Activated T-cell treated with anti-CD3 and anti-CD28 coated beads for 4 hours (primary cell): ENCODE results near the gene TBX2.
"Not testable (repeated sequence)": the region's sequence is repeated elsewhere in the genome, so short reads cannot be mapped to it uniquely, and the experiment has no call there.

Experiments
- DNase-seq: peaks from one replicate; pipeline ENCODE4 v3.0.0-alpha.2; 2020

The TBX2 gene

DNA sequence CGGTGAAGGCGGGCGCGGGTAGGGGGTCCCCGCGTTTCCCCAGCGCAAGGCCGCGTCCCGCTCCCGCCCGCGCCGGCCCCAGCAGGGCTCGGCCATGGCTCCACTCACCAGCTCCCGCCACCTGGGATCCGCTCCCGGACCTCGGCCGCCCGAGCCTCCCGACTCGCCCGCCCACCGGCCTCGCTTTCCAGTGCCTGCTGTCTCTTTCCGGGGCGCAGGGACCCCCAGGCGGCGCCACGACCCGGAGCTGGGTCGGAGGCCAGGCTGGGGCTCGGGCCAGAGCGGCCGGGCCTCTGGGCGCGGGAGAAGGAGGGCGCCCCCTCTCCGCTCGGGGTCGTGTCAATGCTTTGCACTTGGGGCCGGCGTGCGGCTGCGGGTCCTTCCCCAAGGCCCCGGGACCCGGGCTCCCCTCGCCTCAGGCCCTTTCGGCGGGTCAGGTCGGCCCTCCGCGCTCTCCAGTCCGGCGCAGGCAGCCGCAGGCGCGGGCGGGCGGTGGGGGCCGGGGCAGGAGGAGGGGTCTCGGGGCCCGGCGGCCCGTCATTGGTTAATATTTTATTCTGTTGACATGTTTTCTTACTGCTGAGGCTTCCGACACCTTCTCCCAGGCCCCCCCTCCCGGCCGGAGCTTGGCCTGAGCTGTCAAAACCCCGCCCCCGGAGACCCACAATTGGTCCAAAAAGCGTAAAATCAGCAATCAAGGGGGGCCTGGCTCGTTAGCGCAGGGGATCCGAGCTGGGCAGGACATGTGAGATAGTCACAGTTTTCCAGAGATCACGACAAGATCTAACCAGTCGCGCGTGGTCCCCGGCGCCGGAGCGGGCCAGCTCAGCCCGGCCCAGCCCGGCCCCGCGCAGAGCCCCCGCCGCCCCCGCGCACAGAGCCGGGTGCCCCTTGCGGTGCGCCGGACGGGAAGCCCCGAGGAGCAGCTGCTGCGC is at the start of gene TBX2:
Gene TBX2, plus strand, starts transcription at position 713 of the 935 bp plus-strand sequence. CDS start 334 bp downstream, outside the sequence.
- DNase-seq, result no peak

DNA sequence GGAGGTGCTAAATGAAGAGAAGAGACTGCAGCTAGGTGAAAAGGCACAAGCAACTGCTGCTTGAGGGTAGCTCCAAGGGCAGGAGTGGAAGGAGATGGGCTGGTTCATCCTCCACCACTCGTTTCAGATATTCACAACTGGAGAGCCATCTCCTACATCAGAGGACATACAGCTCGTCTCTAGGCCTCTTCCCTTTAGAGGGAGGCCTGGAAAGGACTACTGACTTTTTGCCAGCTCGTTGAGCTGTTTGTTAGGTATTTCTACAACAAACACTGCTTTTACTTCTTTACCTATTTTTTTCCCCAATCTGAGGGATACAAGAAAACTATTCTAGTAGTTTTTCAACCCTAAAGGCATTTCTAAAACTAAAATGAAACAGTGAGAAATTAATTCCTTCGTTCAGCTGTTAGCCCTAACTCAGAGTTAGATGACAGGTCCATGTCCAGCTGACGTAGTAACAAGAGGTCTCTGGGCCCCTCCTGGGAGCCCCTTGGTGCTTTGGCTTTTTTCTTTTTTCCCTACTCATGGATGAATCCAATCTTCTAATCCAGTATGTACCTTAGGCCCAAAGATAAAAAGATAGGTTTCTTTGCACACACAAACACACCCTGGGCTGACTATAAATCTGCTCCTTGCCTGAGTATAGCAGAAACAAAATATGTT is 47.8 kb upstream of the TBX2 start:
- DNase-seq, result no peak

DNA sequence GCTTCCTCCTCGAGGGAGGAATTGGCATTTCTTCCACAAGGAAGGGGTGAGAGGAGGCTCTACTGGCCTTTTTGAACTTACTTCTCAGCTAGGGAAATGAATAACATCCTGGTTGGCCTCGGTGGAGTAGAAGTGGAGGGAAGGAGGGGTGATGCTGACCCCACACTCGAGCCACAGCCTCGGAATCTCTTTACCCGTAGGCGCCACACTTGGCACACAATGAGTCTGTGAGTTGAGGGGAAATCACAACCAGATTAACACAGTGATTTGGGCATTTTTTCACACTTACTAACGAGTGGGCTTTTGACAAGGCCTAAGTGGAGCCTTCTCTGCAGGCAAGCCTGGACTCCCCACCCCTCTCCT is 47.3 kb upstream of the TBX2 start:
- no peak for DNase-seq

DNA sequence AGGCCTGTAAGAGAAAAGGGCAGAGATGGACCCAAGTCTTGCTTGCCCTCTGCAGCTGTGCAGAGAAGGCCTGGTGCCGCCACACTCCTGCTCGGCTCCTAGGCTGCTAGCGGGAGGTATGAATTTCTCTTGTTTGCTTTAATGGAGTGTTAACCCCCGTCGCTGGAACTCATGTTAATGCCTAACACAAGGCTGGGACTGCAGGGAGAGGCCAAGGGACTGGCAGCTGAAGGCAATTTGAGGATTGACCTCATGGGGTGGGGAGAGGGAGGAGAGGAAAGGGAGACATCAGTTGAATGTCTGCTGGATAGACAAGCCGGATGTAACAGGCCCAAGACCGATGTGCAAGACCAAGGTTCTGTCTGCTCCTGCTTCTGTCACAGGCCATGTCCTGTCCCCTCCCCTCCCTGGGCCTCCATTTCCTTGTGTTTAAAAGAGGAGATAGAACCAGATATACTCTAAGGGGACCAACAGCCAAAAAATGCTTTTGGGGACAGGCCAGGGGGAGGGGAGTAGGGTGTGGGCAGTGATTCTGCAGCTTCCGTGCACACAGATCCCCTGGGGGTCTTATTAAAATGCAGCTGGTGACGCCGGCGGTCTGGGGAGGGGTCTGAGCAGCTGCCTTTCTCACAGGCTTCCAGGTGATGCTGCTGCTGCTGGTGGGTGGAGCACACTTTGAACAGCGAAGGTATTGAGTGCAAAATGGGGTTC is 46.7 kb upstream of the TBX2 start:
- DNase-seq, result no peak

DNA sequence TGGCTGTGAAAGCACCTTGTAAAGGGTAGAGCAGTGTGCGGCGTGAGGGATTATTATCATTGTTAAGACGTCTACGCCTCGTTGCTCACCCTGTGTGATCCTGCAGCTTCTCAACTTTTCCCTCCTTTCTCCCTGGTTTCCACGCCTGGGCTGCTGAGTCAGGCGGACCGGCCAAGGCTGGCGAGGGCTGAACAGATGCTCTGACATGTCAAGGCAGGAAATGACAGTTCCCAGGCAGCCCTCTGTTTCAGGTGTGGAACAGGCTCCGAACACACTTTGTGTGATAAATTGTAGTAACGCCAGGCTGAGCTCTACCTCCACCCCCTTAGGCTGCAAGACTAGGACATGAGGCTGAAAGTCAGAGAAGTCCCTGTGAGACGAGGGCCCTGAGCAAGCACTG is 46.0 kb upstream of the TBX2 start:
- no peak for DNase-seq

DNA sequence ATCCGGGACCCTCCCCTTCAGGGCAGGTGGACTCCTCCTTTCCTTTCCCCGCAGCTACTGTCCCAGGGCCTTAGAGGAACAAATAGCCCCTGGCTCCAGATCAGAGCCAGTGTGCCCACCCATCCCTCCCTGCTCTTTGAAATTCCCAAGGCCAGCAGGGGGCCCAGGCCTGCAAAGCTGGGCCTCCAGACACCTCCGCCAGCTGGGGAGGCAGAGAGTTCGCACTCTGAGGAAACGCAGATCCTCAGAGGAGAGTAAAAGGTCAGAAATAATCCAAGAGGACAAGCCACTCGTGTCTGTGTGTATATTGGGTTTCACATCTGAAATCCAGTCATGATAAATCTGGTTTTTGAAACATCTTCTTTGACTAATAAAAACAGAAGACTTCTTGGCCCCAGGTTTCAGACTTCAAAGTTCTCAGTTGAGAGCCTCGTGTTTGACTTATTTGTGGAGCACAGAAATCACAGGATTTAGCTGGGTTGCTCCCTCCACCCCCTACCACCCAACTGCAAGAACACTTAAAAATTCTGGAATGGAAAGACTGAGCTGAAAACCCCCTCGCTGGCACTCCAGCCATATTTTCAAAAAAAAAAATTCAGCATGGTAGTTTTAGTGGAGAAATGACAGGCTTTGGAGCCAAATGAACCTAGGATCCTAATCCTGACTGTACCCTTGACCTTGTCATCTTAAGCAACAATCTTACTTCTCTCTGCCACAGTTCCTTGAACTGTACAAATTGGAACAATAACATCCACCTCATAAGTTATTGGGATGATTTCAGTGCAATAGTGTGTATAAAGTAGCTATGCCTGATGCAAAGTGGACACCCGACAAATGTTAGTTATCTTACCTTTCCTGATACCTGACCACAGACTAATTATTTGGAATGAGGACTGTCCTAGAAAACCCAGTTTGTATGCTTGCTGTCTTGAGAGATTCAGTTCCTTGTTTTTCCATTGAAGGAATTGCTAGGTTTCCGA is 44.5 kb upstream of the TBX2 start:
- no peak for DNase-seq

DNA sequence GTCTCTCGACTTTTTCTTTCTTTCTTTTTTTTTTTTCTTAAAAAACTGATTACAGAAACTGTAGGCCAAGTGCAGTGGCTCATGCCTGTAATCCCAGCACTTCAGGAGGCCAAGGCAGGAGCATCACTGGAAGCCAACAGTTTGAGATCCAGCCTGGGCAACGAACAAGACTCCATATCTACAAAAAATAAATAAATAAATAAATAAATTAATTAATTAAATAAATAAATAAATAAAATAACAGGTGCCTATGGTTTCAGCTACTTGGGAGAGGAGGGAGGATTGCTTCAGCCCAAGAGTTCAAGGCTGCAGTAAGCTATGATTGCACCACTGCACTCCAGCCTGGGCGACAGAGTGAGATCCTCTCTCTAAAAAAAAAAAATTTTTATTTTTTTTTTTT is 42.6 kb upstream of the TBX2 start:
- not testable (repeated sequence) for DNase-seq

DNA sequence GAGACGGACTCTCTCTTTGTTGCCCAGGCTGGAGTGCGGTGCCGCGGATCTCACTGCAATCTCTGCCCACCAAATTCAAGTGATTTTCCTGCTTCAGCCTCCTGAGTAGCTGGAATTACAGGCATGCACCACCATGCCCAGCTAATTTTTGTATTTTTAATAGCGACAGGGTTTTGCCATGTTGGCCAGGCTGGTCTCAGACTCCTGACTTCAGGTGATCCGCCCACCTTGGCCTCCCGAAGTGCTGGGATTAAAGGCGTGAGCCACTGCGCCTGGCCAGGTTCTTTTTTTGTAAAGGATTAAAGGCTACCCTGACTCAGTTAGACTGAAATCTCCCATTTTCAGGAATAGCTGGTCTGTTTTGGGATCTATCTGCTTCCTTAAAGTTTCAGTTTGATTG is 40.1 kb upstream of the TBX2 start:
- DNase-seq, result not testable (repeated sequence)

DNA sequence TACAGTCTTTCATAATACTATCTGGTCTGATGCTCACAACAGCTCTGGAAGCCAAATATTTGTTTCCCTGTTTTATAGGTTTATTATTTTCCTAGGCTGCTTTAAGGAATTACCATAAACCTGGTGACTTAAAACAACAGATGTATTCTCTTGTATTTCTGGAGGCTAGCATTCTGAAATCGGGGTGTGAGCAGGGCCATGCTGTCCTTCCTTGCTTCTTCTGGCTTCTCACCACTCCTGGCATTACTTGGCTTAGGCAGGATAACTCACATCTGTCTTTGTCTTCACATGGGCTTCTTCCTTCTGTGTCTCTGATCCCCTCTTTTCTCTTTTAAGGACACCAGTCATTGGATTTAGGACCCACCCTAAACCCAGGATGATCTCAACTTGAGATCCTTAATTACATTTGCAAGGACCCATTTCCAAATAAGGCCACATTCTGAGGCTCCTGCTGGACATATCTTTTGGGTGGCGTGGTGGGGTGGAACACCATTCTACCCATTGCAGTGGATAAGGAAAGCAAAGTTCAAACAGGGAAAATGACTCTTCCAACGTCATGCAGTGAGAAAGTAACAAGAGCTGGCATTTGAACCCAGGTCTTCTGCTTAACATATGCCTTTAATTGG is 39.2 kb upstream of the TBX2 start:
- DNase-seq, result no peak

DNA sequence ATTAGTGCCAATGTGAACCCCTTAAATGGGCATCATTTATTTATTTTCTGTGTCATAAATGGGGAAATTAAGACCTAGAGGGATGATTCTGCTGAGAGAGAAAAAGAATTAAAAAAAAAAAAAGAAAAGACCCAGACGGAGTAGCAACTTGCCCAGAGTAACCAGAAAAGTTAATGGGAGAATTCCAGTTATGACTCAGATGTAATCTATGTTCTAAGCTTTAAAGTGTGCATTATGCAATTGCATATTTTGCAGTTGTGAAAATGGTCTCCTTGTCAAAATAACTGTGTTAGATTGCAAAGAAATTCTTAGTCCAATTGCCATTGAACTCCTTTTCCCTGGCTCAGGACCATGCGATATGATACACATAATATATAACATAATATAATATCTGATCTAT is 38.6 kb upstream of the TBX2 start:
- DNase-seq, result no peak

DNA sequence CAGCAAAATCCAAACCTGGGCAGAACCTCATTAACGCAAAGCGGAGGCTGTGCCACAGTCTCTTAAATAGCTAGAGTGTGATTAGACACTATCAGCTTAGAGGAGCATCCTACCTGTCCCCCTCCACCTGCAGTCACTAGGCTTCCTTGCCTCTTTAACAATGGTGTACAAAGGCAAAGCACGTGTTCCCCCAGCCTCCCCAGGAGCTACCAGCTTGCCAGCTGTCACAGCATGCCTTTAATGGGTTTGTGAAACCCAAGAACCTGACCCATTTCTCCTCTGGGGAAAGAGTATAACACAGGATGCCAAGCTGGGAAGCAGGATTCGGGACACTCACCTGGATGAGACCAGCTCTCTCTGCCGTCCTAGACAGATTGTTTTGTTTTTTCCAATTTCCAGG is 37.2 kb upstream of the TBX2 start:
- DNase-seq, result no peak

DNA sequence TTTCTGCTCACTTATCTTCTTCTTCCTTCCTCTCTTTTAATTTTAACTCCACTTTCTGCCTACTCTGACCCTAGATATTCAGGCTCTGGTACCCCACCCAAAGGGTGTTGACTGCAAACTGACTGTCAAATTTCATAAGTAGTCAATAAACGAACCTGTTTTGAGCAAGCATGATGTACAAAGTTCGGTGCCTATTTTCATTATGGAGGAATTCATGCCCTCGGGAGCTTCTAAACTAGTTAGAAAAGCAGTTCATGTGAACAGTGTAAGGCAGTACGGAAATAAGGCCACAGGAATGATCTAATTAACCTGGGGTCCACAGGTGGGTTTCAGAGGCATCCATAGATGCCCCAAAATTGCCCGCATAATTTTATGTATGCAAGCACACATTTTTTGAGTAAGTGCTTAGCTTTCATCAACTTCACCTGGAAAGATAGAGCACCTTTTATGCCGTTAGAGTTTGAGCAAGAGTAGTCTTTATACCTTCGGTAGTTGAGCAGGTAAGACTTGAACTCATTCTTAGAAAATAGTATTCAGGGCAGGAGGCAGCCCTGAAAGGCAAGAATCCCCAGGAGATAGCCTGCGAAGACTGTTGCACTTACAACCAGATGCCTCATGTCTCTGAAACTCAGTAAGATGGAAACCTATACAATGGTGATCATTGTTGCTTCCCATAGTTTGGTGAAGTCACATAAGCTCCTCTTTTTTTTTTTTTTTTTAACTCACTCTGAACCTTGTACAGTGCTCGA is 36.6 kb upstream of the TBX2 start:
- DNase-seq, result no peak

DNA sequence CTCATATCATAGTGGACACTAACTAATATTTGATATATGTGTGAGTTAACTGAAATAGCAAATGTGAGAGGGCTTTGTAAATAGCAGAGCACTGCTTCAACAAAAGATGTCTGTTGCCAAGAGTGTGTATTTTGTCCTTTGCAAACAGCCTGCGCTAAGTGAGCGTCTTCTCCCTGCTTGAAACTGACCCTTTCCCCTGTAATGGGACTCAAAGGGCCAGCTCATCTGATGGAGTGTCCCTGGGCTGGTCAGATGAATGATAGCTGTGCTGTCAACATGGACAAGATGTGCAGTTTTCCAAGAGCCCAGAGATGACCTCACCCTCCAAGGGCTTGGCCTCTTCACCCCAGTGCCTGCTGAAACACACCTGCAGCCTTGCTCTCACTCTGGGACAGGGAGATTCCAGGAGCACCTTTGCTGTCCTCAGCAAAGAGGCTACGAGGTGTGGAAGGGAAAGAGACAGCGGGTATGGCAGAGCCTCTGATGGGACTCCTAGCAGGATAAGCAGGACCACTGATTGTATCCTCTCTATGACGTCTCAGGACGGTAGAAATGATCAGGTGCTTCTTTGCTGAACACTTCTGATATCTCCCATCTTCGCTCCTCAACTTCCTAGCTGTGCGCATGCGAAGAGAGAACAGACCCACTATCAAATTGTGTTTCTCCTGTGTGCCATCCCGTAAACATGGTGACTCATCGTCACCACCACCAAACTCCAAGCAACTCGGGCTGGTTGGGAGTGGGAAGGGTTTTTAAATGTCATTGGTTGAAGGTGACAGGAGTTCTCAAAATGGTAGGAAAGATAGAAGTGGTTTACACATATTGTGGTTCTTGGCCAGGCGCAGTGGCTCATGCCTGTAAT is 35.8 kb upstream of the TBX2 start:
- DNase-seq, result no peak

DNA sequence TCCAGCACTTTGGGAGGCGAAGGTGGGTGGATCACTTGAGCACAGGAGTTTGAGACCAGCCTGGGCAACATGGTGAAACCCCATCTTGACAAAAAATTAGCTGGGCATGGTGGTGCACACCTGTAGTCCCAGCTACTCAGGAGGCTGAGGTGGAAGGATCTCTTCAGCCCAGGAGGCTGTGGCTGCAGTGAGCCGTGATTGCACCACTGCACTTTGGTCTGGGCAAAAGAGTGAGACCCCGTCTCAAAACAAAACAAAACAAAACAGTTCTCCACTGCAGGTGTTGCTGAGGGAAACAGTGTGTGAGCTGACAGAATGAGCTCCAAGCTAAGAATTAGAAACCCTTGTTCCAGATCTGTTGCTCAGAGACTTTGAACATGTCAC is 35.2 kb upstream of the TBX2 start:
- no peak for DNase-seq

DNA sequence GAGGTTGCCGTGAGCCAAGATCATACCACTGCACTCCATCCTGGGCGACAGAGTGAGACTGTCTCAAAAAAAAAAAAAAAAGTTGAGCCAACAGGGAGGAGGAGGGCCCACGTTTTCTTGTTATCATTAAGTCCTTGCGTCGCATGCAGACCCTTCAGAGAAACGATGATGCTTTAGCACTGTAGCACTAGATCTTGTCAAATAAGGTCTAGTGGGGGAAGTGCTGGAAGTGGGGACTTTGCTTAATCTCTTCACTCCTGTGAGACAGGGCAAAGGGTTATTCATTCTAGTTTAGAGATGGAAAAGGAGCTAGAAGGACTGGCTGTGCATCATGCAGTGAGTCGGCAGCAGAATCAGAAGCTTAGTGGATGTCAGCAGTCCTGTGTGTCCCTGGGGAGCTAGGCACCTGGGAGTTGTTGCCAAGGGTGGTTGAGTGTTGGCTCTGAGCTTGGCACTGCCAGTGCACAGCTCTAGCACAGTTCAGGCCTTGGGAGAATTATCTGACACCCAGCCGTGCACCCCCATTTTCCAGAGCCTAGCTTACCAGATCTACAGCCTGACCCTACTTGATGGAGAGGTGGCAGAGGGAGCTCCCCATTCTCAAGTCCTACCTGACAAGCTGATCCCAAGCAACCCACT is 33.4 kb upstream of the TBX2 start:
- no peak for DNase-seq

DNA sequence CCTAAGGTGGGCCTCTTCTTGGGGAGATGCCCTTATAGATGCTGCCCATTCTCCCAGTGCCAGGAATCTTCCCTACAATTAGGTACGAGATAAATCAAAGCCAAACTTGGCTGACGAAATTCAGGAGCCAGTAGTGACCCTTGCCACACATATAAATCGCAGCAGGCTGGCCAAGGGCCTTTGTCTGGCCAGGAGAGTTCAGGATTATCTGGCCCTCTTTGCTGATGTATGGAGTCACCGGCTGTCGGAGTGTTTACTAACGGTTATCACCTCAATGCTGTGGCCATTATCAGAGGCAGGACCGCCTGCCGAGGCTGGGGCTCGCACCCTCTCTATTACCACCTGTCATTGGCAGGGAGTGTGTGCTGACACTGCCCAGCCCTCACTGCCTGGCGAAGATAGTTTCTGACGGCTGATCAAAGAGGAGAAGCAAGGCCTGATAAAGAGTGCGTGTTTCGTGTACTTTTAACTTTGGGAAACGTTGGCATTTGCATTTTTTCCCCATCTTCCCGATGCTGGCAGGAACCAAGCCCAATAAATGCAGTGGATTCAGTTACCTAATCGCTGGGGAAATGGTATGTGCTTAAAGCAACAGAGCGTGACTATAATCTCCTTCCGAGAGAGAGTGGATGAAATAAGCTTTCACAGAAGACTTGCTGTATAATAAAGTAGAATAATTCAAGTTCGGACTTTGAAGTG is 32.8 kb upstream of the TBX2 start:
- DNase-seq, result no peak

DNA sequence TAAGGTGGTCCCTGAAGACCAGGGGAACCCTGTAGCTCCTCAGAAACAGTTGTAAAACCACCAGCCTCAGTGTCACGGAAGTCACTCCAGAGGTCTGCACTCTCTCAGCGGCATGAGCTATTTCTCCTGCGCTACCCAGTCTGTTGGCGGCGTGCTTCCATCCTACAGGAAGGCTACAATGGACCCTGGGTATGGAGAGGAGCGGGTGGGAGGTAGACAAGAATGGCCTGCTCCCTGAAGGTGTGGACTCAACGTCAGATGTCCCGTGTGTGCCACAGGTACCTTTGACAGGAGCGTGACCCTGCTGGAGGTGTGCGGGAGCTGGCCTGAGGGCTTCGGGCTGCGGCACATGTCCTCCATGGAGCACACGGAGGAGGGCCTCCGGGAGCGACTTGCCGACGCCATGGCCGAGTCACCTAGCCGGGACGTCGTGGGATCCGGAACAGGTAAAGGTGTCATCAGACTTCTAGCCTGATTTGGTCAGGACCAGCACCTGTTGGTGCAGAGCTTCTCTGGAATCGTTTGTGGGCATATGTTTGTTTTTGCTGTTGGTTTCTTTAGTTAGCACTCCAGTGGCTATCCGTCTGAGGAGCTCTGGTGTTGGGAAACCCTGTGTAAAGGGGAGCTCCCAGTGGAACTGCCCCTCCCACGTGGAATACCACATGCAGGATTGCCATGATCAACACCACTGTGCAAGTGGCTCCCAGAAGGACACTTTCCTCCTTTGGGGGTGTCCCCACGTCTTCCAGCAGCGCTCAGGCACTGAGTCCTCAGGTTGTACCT is 31.4 kb upstream of the TBX2 start:
- no peak for DNase-seq

DNA sequence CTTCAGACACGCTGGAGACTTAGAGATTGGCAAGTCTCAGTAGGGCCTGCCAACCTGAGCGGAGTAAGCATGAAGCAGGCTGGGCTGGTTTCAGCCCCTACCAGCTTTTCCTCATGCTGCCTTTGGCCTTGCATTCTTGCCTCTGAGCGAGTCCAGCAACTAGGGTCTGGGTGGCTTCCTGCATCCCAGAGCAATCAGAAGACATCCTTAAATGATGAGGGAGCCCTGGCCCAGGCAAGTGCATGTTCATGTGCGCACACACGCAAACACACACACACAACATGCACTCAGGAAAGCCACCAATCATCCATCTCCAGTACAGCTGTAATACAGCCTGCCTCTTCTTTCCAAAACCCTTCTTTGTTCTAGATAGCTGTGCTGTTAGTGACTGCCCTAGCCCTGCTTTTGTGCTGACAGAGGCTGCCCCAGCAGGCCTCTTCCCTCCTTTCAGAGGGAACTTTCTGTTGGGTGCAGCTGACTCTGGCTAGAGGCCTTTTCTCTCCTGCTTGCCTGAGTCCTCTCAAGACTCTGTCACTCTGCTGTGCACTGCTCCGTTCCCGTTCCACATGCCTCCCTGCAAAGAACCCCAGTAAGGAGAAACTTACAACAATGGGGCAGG is 30.7 kb upstream of the TBX2 start:
- no peak for DNase-seq
